NCI-H1417 treated with DMSO at 0.1 percent for 48 hours (cell line): ENCODE measurements around the gene CPEB1.

ENCODE experiments used
- DNase-seq: peaks from one replicate; lab custom pipeline; 2025; lab: John Stamatoyannopoulos, UW

The CPEB1 gene

GRCh38 chr15:82647045-82647834, at the start of gene CPEB1:
CPEB1 (minus strand) TSS chr15:82647363; CDS start chr15:82628459, 18,904 bp downstream.
- no peak for DNase-seq

- no peak for DNase-seq
Observed at GRCh38 chr15:82692171-82692570, 45.0 kb upstream of the CPEB1 start.

DNA sequence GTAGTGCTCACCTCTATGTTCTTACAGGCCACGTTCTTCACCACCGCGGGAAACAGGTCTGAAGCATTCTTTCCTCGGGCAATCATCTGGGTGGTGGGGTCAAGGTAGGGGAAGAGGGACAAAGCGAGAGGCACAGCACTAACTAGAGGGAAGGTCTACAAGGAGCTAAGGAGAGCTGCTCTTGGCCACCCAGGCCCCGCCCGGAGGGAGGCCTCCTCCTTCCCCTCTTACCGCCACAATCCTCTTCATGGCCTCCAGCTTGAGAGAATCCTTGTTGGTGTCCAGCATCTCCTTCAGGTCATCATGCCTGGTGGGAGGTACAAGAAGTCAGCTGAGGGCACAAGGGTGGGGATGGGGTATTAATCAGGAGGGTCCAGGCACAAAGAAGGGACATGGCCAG, 42.0 kb upstream of the CPEB1 start:
- DNase-seq, result no peak

- no peak for DNase-seq
Observed at GRCh38 chr15:82688691-82689090, 41.5 kb upstream of the CPEB1 start.

GRCh38 chr15:82681371-82681770, 34.2 kb upstream of the CPEB1 start:
- DNase-seq, result no peak

DNA sequence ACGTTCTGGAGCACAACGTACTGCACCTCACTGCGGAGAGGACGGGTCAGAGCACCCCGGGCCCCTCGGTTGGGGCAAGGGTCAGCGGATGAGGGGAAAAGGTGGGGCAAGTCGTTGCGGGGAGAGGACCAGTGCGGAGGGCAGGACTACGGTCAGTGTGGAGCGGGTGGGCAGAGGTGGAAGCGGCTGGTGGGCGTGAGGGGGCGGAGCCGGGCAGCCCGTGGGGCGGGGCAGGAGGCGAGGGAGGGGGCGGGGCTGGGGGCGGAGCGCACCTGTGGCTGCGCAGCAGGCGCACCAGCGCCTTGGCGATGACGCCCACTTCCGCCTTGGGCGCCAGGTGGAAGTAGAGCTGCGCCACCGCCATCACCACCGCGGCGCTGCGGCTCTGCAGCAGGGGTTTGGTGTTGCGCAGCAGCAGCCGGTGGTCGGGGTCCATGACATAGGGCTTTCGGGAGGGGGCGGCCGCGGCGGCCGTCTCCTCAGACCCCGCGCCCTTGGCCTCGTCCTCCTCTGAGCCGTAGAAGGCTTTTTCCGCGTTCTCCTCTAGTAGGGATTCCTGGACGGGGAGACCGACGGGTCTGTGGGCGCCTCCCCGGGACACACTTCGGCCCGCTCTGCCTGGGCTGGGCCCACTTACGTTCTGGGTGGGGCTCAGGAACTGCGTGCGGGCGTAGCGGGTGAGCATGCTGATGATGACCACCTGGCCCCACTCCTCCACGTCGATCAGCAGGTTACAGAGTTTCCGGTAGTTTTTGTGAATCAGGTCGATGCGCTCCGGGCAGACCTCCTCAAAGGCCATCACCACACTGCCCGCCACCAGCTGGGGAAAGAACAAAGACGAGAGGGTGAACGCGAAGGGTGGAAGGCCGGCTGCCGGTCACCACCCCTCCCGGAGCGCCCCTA, 33.3 kb upstream of the CPEB1 start:
- DNase-seq, result no peak

GRCh38 chr15:82679626-82680199, 32.5 kb upstream of the CPEB1 start:
- DNase-seq, result no peak

- no peak for DNase-seq
Observed at GRCh38 chr15:82677720-82678323, 30.7 kb upstream of the CPEB1 start.

DNA sequence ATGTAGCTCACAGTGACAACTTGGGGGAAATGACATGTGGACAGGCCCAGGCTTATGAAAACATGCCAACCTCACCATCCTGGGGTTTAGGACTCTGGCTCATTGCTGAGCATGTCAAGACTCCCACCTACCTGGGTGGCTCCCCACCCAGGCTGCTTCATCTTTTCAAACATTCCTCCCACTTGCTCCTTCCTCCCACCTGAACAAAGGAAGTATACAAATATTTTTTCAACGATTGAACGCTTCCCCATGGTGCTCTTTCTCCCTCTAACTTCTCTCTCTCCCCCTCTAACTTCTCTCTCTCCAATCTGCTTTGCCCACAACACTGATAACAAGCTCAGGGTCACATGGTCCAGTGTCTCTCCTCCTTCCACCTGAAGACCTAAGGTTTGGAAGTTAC, 27.7 kb upstream of the CPEB1 start:
- no peak for DNase-seq

GRCh38 chr15:82670699-82671098, 23.5 kb upstream of the CPEB1 start:
- DNase-seq, result no peak

- DNase-seq, result no peak
Observed at GRCh38 chr15:82666606-82667005, 19.4 kb upstream of the CPEB1 start.

DNA sequence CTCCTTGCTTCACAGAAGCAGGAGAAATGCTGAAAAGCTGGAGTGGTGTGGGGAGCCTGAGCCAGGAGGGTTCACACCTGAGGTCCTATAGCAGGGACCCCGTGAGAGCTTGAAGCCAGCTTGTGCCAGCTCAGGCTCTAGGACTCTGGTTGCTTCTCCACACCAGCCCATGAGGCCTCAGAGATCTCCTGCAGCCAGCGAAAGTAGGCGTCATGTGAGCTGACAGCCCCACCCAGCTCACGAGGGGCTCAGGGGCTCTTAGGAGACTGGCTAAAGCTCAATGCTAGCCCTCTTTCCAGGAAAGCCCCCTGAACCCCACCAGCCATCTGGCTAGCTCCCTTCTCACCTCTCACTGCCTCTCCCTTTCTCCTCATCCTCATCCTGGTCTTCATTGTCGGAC, 16.9 kb upstream of the CPEB1 start:
- no peak for DNase-seq

- no peak for DNase-seq
Observed at GRCh38 chr15:82663186-82663600, 16.0 kb upstream of the CPEB1 start.

GRCh38 chr15:82662641-82663040, 15.5 kb upstream of the CPEB1 start:
- no peak for DNase-seq

GRCh38 chr15:82660378-82660777, 13.2 kb upstream of the CPEB1 start:
- DNase-seq, result no peak

DNA sequence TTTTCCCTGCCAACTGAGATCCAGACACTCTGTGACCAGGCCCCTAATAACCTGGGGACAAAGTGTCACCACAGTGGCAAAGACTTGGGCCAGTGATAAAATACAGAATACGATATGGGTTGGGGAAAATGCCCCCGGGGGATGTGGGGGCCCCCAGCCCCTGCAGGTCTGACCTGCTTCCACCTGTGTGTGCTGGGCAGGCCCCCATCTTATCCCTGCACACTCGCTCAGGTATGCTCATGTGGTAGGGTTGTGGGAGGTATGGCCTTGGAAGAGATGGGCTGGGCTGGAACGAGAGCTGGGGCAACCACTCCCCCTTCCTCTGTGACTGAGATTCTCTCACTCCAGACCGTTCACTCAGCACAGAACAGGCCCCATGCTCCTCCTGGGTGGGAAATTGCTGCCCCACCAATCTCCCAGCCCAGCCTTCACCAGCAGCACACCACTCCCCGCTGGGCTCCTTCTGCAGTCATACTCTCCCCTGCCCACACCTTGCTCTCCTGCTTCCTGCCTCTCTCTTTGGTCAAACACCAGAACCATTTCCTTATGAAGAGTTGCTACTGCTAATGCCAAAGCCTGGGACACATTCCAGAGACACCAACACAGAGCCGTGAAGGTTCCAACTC, 9.6 kb upstream of the CPEB1 start:
- DNase-seq, result no peak

DNA sequence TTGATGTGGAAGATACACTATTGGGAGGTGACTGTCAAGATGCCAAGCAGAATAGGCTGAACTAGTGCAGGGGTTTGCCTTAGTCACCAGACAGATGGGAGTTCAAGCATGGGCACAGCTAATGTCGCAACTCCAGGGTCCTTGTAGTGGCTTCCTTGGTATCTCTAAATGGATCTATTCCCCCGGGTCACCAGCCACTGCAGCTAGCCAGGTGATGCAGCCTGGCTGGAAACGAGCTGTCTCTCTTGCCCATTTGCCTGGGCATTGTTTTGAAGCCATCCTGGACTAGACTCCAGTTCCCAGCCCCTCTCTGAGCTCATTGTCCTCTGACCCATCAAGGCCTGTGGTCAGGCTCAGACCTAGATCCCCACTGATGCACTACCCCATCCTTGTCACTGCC, 8.4 kb upstream of the CPEB1 start:
- no peak for DNase-seq

GRCh38 chr15:82653483-82654168, 6.5 kb upstream of the CPEB1 start:
- no peak for DNase-seq

- no peak for DNase-seq
Observed at GRCh38 chr15:82651708-82652107, 4.5 kb upstream of the CPEB1 start.

DNA sequence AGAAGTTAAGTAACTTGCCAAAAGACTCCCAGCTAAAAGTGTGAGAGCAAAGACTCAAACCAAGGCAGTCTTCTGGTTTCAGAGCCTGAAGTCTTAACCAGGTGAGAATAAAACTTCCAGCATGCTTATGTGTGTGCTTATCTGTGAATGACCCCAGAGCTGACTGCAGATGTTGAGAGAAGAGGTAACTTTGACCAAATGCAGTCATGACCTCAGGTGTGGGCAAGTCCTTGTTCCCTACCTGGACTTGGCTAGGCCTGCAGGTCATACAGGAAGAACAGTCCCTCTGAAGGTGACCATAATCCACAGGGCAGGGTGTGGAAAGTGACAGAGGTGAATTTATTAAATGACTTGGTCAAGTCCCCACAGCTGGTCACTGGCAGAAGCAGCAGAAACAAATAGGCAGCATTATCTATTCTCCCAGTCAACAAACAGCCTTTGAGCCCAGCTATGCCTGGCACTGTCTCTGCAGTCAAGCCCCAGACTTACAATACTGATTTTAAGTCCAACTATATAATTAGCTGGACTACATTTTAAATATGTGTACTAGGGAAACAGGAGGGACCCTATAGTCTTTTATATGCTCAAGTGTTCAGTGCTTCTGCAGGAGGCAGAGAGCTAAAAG, 3.0 kb upstream of the CPEB1 start:
- DNase-seq, result no peak
